Activated naive CD8-positive, alpha-beta T cell treated with anti-CD3 and anti-CD28 coated beads, Interleukin-2, amount 10 ng/mL, durations not matched to agents 7 days and 5 days (primary cell): ENCODE data around the gene NRXN2. TPM values are rescaled to one million over a fixed set of nuclear protein-coding genes. Genes with fewer than 3 reads are reported as not detected.
A peak's percentile ranks its signal among the peaks of the same experiment; 100 is the strongest.

Experiments
- ATAC-seq: fragments of 150-1000 bp; cut with Tn5 transposase; one replicate; pipeline ENCODE4 v1.10.0; 2021; ENCODE audit warnings: low read depth, moderate library complexity
- POLR2A ChIA-PET: fragments of 350-600 bp; sonication (Branson Sonifier 250); formaldehyde crosslinking; loops from one replicate; lab custom pipeline; 2021; ENCODE audit warnings: antibody characterized with exemption; lab: Charles Lee
- DNase-seq: peaks from one replicate; pipeline ENCODE4 v3.0.0; 2021
- H3K27ac Mint-ChIP-seq: one replicate; pipeline ENCODE4 v1.8.0; 2022; ENCODE audit warnings: mild to moderate bottlenecking, mixed read lengths
- H3K27me3 Mint-ChIP-seq: one replicate; pipeline ENCODE4 v1.8.0; 2022; ENCODE audit warnings: mild to moderate bottlenecking, moderate library complexity, mixed read lengths
- H3K36me3 Mint-ChIP-seq: one replicate; pipeline ENCODE4 v1.8.0; 2021; ENCODE audit warnings: mild to moderate bottlenecking, mixed read lengths
- H3K4me1 Mint-ChIP-seq: one replicate; pipeline ENCODE4 v1.8.0; 2021; ENCODE audit warnings: mixed read lengths
- H3K4me3 Mint-ChIP-seq: one replicate; pipeline ENCODE4 v1.8.0; 2022; ENCODE audit warnings: mild to moderate bottlenecking, moderate library complexity, mixed read lengths
- H3K9me3 Mint-ChIP-seq: one replicate; pipeline ENCODE4 v1.8.0; 2021; ENCODE audit warnings: mixed read lengths
- total RNA-seq, 2 experiments: library from RNA; stranded (reverse); gene quantifications; one replicate each; pipeline ENCODE4 v1.2.3, GENCODE V29; 2021

NRXN2 gene
- total RNA-seq, 2 experiments from 2014 or later = 0.36 TPM; not detected in 1

GRCh38 chr11:64764040-64764611 is 41.1 kb upstream of the NRXN2 start:
- DNase-seq = peak; percentile 74
- POLR2A ChIA-PET = interaction anchor here (0.6 to 14.2 kb wide), 10 partner anchors 11 to 735 kb away, joined by 3 to 278 read pairs (median 4); partner anchors contain the start of genes MALAT1, RASGRP2 and SF1
- H3K27me3 Mint-ChIP-seq = no peaks in the 10 kb centered on the region
- peak; percentile 51 for ATAC-seq
- H3K36me3 Mint-ChIP-seq = peaks cover 41% of the 10 kb centered on the region
- peaks cover 73% of the 10 kb centered on the region for H3K4me1 Mint-ChIP-seq
- H3K27ac Mint-ChIP-seq = peak overlapping the region; percentile 88
- H3K9me3 Mint-ChIP-seq = no peaks in the 10 kb centered on the region
- peak overlapping the region; percentile 80 for H3K4me3 Mint-ChIP-seq

GRCh38 chr11:64763526-64764039 is 40.6 kb upstream of the NRXN2 start:
- peaks cover 72% of the 10 kb centered on the region for H3K4me1 Mint-ChIP-seq
- peak overlapping the region; percentile 88 for H3K27ac Mint-ChIP-seq
- no peaks in the 10 kb centered on the region for H3K9me3 Mint-ChIP-seq
- DNase-seq (peak; percentile 57), ATAC-seq (peak; percentile 7)
- peak overlapping the region; percentile 80 for H3K4me3 Mint-ChIP-seq
- H3K27me3 Mint-ChIP-seq = no peaks in the 10 kb centered on the region
- POLR2A ChIA-PET = interaction anchor here (0.6 to 14.2 kb wide), 9 partner anchors 11 to 100 kb away, joined by 3 to 278 read pairs (median 4); partner anchors contain the start of genes RASGRP2 and SF1
- peaks cover 37% of the 10 kb centered on the region for H3K36me3 Mint-ChIP-seq

GRCh38 chr11:64762674-64763525 is 39.9 kb upstream of the NRXN2 start:
- no peaks in the 10 kb centered on the region for H3K27me3 Mint-ChIP-seq
- DNase-seq (peak; percentile 56), ATAC-seq (peak; percentile 24)
- H3K36me3 Mint-ChIP-seq = peaks cover 30% of the 10 kb centered on the region
- H3K27ac Mint-ChIP-seq = peak overlapping the region; percentile 88
- peaks cover 68% of the 10 kb centered on the region for H3K4me1 Mint-ChIP-seq
- peak overlapping the region; percentile 80 for H3K4me3 Mint-ChIP-seq
- no peaks in the 10 kb centered on the region for H3K9me3 Mint-ChIP-seq
- POLR2A ChIA-PET = interaction anchor here (0.9 to 14.2 kb wide), 6 partner anchors 10 to 96 kb away, joined by 3 to 278 read pairs (median 6); partner anchors contain the start of genes RASGRP2 and SF1

- H3K36me3 Mint-ChIP-seq = peaks cover 27% of the 10 kb centered on the region
- DNase-seq (peak; percentile 36), ATAC-seq (no peak)
- peak overlapping the region; percentile 80 for H3K4me3 Mint-ChIP-seq
- POLR2A ChIA-PET = interaction anchor here (1.0 to 14.2 kb wide), 4 partner anchors 9 to 97 kb away, joined by 3 to 278 read pairs (median 80); partner anchors contain the start of genes RASGRP2 and SF1
- no peaks in the 10 kb centered on the region for H3K27me3 Mint-ChIP-seq
- H3K27ac Mint-ChIP-seq = peak overlapping the region; percentile 88
- no peaks in the 10 kb centered on the region for H3K9me3 Mint-ChIP-seq
- H3K4me1 Mint-ChIP-seq = peaks cover 63% of the 10 kb centered on the region
Measured at GRCh38 chr11:64762277-64762673, 39.3 kb upstream of the NRXN2 start.

GRCh38 chr11:64760759-64761420 is 37.9 kb upstream of the NRXN2 start:
- DNase-seq = peak; percentile 53
- peak overlapping the region; percentile 88 for H3K27ac Mint-ChIP-seq
- H3K4me1 Mint-ChIP-seq = peaks cover 59% of the 10 kb centered on the region
- H3K27me3 Mint-ChIP-seq = no peaks in the 10 kb centered on the region
- H3K36me3 Mint-ChIP-seq = peaks cover 23% of the 10 kb centered on the region
- peak overlapping the region; percentile 77 for H3K4me3 Mint-ChIP-seq
- POLR2A ChIA-PET = interaction anchor here (0.7 to 14.2 kb wide), 9 partner anchors 9 to 1138 kb away, joined by 3 to 278 read pairs (median 4); partner anchors contain the start of genes MAP4K2, RASGRP2 and SF1
- no peaks in the 10 kb centered on the region for H3K9me3 Mint-ChIP-seq
- no peak for ATAC-seq

DNA sequence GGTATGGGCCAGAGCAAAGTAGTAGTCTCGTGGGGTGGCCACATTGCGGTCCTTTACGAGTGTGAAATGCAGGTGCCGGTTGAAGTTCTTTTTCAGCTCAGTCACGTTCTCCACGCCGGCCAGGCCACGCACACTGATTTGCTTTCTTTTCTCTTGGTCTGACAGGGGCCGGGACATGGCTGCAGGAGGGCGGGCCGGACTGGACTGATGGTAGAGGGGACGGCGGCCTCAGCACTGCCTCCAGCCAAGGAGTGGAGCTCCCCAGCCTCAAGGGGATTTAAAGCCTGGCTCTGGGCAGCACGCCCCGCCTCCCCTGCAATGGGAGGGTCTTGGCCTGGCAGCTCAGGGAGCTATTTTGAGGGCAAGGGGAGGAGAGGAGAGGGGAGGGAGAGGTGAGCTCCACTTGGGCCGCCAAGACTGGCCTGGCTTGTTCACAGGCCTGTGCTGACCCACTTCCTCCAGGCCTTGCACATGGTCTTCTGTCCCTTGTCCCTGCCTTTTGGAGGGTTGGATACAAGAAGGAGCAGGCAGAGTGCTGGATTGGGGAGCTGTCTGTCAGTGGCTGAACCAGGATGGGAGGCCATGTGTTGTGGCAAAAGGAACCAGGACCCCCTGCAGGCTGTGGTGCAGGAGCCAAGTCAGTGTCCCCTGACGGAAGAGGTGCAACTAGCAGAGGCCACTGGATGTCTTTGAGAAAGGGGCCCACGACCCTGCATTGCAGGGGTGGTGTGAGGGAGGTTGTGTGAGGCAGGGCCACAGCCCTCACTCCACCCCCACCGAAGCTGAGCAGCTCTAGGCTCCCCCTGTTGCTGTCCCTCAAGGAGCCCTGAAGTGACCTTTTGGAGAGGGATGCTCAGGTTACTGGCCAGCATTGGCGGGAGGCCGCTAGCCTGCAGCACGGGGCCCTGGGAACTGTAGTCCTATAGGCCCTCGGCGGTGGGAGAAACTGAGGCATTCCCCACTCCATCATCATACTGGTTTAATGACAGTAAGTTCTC is 37.0 kb upstream of the NRXN2 start, which contains the start of gene PYGM:
PYGM (minus strand) TSS at position 253 of the 998 bp plus-strand sequence; CDS start at position 177, 76 bp downstream.
- H3K27ac Mint-ChIP-seq = peak within 1 kb of the TSS; percentile 88
- peaks cover 17% of the 10 kb centered on the region for H3K36me3 Mint-ChIP-seq
- no peaks in the 10 kb centered on the region for H3K9me3 Mint-ChIP-seq
- ATAC-seq (no peak), DNase-seq (peak; percentile 36)
- POLR2A ChIA-PET = interaction anchor here (0.7 to 14.2 kb wide), 7 partner anchors 8 to 1139 kb away, joined by 3 to 278 read pairs (median 6); partner anchors contain the start of genes MAP4K2, RASGRP2 and SF1
- peaks cover 52% of the 10 kb centered on the region for H3K4me1 Mint-ChIP-seq
- H3K27me3 Mint-ChIP-seq = no peaks in the 10 kb centered on the region
- H3K4me3 Mint-ChIP-seq = peak within 1 kb of the TSS; percentile 77

- no peaks in the 10 kb centered on the region for H3K9me3 Mint-ChIP-seq
- H3K36me3 Mint-ChIP-seq = peaks cover 12% of the 10 kb centered on the region
- H3K4me3 Mint-ChIP-seq = no peak overlapping the region
- no peaks in the 10 kb centered on the region for H3K27me3 Mint-ChIP-seq
- H3K4me1 Mint-ChIP-seq = peaks cover 44% of the 10 kb centered on the region
- peak; percentile 32 for DNase-seq
- ATAC-seq = no peak
- peak overlapping the region; percentile 88 for H3K27ac Mint-ChIP-seq
- POLR2A ChIA-PET = interaction anchor here (10.4 to 14.2 kb wide), 2 partner anchors 14 to 16 kb away, joined by 157 to 278 read pairs; partner anchors contain the start of genes RASGRP2 and SF1
Measured at GRCh38 chr11:64759131-64759721, 36.2 kb upstream of the NRXN2 start.

- Mint-ChIP-seq H3K4me3 (no peak overlapping the region), H3K4me1 (peaks cover 38% of the 10 kb centered on the region), H3K27me3 (no peaks in the 10 kb centered on the region), H3K36me3 (peaks cover 14% of the 10 kb centered on the region), H3K27ac (no peak overlapping the region), H3K9me3 (no peaks in the 10 kb centered on the region)
- DNase-seq (peak; percentile 27), ATAC-seq (no peak)
- POLR2A ChIA-PET = interaction anchor here (10.4 to 14.2 kb wide), 2 partner anchors 14 to 16 kb away, joined by 157 to 278 read pairs; partner anchors contain the start of genes RASGRP2 and SF1
Measured at GRCh38 chr11:64758330-64759079, 35.5 kb upstream of the NRXN2 start.

DNA sequence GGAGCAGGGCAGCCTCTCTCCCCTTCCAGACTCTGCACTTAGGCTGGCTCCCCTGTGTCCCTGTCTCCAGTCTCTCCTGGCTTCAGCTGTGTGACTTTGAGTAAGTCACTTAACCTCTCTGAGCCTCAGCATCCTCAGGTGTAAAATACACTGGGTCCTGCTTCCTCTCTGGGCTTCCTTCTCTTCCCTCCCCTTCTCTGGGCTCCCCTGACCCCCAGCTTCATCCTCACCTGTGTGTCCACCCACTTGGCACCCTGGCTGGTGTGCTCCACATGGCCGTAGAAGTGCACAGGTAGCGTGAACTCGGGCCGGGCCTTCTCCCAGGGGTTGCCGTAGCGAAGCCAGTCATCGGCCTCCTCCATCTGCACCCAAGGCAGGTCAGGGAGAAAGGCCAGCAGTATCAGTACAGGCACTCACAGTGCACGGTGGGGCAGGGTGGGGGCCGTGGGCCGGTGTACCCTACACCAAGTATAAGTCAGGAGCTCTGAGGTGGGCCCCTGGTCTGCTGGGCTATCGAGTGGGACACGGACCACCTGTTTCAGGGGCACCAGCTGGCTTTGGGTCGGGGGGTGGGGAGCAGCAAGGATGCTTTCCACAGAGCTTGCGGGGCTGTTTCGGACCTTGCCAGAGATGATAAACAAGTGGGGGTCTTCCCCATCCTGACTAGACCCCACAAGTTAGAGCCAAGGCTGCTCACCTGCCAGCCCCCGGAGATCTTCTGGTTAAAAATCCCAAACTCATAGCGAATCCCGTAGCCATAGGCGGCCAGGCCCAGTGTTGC is 34.7 kb upstream of the NRXN2 start:
- ATAC-seq = no peak
- Mint-ChIP-seq H3K27ac (no peak overlapping the region), H3K36me3 (peaks cover 10% of the 10 kb centered on the region), H3K4me1 (peaks cover 30% of the 10 kb centered on the region), H3K9me3 (no peaks in the 10 kb centered on the region), H3K4me3 (no peak overlapping the region), H3K27me3 (no peaks in the 10 kb centered on the region)
- DNase-seq = peak; percentile 24
- POLR2A ChIA-PET = interaction anchor here (0.5 to 14.2 kb wide), 3 partner anchors 13 to 376 kb away, joined by 3 to 278 read pairs (median 4); partner anchors contain the start of gene RASGRP2

GRCh38 chr11:64755681-64756361 is 32.8 kb upstream of the NRXN2 start:
- DNase-seq (no peak), ATAC-seq (no peak)
- Mint-ChIP-seq H3K4me3 (no peak overlapping the region), H3K4me1 (peaks cover 20% of the 10 kb centered on the region), H3K9me3 (no peaks in the 10 kb centered on the region), H3K36me3 (peaks cover 8% of the 10 kb centered on the region), H3K27me3 (no peaks in the 10 kb centered on the region), H3K27ac (no peak overlapping the region)
- POLR2A ChIA-PET = interaction anchor here (1.7 kb wide), 1 partner anchor 23 kb away, joined by 5 read pairs; the partner anchor contains the start of gene SF1
